ENCODE data around the gene MRPS18B. TPM values are rescaled to one million over a fixed set of nuclear protein-coding genes. Genes with fewer than 3 reads are reported as not detected.

Gene MRPS18B
- polyA plus RNA-seq, 1 donor from 2014 or later: 77.7 TPM

DNA sequence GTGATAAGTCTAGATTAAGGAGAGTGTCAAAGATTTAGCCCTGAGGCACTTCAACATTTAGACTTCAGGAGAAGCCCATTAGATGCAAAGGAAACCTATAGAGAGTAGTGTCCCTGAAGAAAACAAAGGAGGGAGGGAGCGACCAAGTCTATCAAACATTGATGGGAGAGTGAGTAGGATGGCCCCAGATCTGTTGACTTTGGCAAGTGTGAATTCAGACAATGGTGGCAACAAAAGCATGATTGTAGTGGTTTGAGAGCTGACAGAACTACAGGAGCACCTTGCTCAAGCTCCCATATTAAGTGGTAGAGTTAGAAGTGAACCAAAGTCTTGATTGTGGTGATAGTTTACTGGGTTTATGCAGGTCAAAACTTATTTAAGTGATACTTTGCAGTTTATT lies 47.4 kb upstream of the MRPS18B start:
- no peaks in the 10 kb centered on the region for H3K9me2 ChIP-seq (ENCODE audit: insufficient read depth, low read length)
- H3F3A ChIP-seq (ENCODE audit: insufficient read depth, low read length, poor library complexity, severe bottlenecking): no peaks in the 10 kb centered on the region
- H3K4me2 ChIP-seq (ENCODE audit: low read length): peak overlapping the region; percentile 98
- H3K9ac ChIP-seq (ENCODE audit: low read length): peak overlapping the region; percentile 81
- no peak overlapping the region for H2AFZ ChIP-seq (ENCODE audit: low read depth, low read length)
- TF ChIP-seq RAD21 (conservative IDR thresholded peaks at IDR 0.05): no peak
- TF ChIP-seq TAF1 (IDR thresholded peaks at IDR 0.05; ENCODE audit: low read depth): no peak
- no peak for TF ChIP-seq EZH2 (IDR thresholded peaks at IDR 0.05; ENCODE audit: borderline replicate concordance, insufficient read depth, low read length, poor library complexity, severe bottlenecking)
- TF ChIP-seq POLR2AphosphoS5 (IDR thresholded peaks at IDR 0.05): no peak
- no peak for TF ChIP-seq EP300 (conservative IDR thresholded peaks at IDR 0.05; ENCODE audit: poor library complexity, severe bottlenecking)
- TF ChIP-seq SMC3 (conservative IDR thresholded peaks at IDR 0.05; ENCODE audit: poor library complexity): no peak
- TF ChIP-seq, protein P1, sequence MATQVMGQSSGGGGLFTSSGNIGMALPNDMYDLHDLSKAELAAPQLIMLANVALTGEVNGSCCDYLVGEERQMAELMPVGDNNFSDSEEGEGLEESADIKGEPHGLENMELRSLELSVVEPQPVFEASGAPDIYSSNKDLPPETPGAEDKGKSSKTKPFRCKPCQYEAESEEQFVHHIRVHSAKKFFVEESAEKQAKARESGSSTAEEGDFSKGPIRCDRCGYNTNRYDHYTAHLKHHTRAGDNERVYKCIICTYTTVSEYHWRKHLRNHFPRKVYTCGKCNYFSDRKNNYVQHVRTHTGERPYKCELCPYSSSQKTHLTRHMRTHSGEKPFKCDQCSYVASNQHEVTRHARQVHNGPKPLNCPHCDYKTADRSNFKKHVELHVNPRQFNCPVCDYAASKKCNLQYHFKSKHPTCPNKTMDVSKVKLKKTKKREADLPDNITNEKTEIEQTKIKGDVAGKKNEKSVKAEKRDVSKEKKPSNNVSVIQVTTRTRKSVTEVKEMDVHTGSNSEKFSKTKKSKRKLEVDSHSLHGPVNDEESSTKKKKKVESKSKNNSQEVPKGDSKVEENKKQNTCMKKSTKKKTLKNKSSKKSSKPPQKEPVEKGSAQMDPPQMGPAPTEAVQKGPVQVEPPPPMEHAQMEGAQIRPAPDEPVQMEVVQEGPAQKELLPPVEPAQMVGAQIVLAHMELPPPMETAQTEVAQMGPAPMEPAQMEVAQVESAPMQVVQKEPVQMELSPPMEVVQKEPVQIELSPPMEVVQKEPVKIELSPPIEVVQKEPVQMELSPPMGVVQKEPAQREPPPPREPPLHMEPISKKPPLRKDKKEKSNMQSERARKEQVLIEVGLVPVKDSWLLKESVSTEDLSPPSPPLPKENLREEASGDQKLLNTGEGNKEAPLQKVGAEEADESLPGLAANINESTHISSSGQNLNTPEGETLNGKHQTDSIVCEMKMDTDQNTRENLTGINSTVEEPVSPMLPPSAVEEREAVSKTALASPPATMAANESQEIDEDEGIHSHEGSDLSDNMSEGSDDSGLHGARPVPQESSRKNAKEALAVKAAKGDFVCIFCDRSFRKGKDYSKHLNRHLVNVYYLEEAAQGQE (IDR thresholded peaks at IDR 0.05; ENCODE audit: borderline replicate concordance): no peak
- no peak for TF ChIP-seq MXI1 (conservative IDR thresholded peaks at IDR 0.05; ENCODE audit: poor library complexity, severe bottlenecking)
- TF ChIP-seq, protein P2, sequence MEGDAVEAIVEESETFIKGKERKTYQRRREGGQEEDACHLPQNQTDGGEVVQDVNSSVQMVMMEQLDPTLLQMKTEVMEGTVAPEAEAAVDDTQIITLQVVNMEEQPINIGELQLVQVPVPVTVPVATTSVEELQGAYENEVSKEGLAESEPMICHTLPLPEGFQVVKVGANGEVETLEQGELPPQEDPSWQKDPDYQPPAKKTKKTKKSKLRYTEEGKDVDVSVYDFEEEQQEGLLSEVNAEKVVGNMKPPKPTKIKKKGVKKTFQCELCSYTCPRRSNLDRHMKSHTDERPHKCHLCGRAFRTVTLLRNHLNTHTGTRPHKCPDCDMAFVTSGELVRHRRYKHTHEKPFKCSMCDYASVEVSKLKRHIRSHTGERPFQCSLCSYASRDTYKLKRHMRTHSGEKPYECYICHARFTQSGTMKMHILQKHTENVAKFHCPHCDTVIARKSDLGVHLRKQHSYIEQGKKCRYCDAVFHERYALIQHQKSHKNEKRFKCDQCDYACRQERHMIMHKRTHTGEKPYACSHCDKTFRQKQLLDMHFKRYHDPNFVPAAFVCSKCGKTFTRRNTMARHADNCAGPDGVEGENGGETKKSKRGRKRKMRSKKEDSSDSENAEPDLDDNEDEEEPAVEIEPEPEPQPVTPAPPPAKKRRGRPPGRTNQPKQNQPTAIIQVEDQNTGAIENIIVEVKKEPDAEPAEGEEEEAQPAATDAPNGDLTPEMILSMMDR (IDR thresholded peaks at IDR 0.05; ENCODE audit: poor library complexity, severe bottlenecking): no peak
- no peaks in the 10 kb centered on the region for H3K9me3 ChIP-seq (ENCODE audit: low read length)
- H3K79me2 ChIP-seq (replicated peaks; ENCODE audit: insufficient read depth, low read length): peaks cover 31% of the 10 kb centered on the region
- no peak overlapping the region for H3K27ac ChIP-seq (ENCODE audit: low read length)
- no peaks in the 10 kb centered on the region for H3K36me3 ChIP-seq (ENCODE audit: insufficient read depth, low read length)
- H4K20me1 ChIP-seq (ENCODE audit: insufficient read depth): no peaks in the 10 kb centered on the region
- H3K27me3 ChIP-seq (ENCODE audit: insufficient read depth, low read depth, low read length): peaks cover 7% of the 10 kb centered on the region
- peak overlapping the region; percentile 77 for H3K4me3 ChIP-seq (ENCODE audit: low read length)

DNA sequence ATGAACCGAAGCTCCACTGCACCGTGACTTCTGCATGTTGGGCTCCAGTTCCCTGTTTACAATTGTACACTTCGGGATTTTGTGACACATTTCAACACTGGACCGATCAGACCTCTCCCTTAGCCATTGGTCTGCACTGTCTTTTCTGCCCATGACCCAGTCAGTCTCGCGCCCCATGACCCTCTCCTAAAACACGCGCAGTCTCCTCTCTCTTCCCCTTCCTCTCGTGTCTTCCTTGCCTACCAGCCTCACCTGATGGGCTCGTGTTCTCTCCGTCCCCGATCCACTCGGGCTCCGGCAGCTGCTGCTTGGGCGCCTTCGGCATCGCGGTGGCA lies 46.9 kb upstream of the MRPS18B start:
- peaks cover 7% of the 10 kb centered on the region for H3K27me3 ChIP-seq (ENCODE audit: insufficient read depth, low read depth, low read length)
- no peaks in the 10 kb centered on the region for H3F3A ChIP-seq (ENCODE audit: insufficient read depth, low read length, poor library complexity, severe bottlenecking)
- peak overlapping the region; percentile 66 for H3K27ac ChIP-seq (ENCODE audit: low read length)
- H3K9ac ChIP-seq (ENCODE audit: low read length): peak overlapping the region; percentile 81
- no peaks in the 10 kb centered on the region for H3K9me3 ChIP-seq (ENCODE audit: low read length)
- TF ChIP-seq POLR2AphosphoS5 (IDR thresholded peaks at IDR 0.05): no peak
- no peak for TF ChIP-seq EZH2 (IDR thresholded peaks at IDR 0.05; ENCODE audit: borderline replicate concordance, insufficient read depth, low read length, poor library complexity, severe bottlenecking)
- peaks cover 36% of the 10 kb centered on the region for H3K79me2 ChIP-seq (replicated peaks; ENCODE audit: insufficient read depth, low read length)
- peak overlapping the region; percentile 98 for H3K4me2 ChIP-seq (ENCODE audit: low read length)
- H2AFZ ChIP-seq (ENCODE audit: low read depth, low read length): peak overlapping the region; percentile 78
- peak overlapping the region; percentile 77 for H3K4me3 ChIP-seq (ENCODE audit: low read length)
- H3K36me3 ChIP-seq (ENCODE audit: insufficient read depth, low read length): no peaks in the 10 kb centered on the region
- no peaks in the 10 kb centered on the region for H4K20me1 ChIP-seq (ENCODE audit: insufficient read depth)
- H3K9me2 ChIP-seq (ENCODE audit: insufficient read depth, low read length): no peaks in the 10 kb centered on the region
